ENCODE data around the gene BCL7A. TPM values are rescaled to one million over a fixed set of nuclear protein-coding genes. Genes with fewer than 3 reads are reported as not detected.

BCL7A gene
- polyA plus RNA-seq, 4 donors = 0.22 to 10.4 (median 3.4) TPM

DNA sequence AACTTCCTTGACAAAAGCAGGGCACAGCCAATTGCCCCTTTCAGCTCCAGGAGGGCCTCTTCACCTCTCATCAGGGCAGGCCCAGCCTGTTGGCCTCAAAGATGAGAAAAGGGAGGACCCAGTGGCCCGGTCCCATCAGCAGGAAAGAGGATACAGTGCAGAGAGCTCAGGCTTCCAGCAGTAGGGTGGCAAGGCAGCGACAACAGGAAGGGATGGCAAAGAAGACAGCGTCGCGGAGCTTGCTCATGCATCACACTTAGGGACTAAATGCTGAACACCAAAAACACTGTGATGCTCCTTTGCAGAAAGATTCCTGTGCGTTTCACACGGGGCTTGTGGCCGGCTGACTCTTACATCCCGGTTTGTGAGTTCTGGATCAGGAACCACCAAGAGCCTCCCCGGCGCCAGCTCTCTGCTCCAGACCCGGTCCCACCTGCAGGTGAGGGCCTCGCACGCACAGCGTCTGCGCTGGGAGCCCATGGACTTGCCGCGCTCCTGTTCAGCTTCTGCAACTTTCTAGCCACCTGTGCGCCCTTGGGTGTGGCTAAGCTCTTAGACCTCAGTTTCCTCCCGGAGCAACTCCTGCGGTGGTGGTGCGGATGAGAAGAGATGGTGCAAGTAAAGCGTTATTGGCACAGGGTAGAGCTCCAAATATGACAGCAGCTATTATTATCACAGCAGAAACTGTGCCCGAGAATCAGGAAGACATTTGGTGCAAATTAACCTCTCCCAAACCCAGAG is 15.3 kb upstream of the BCL7A start:
- DNase-seq = no peak
- 73 to 84% (median 75%) methylated on average over 24 of the region's 24 CpGs for WGBS, 3 donors
- Histone ChIP-seq H3K27ac (ENCODE audit: low read depth in 1 of 3, low read length in 2 of 3) (no peak overlapping the region), H3K4me3 (ENCODE audit: low read depth in 1 of 3, low read length in 3 of 3) (no peak overlapping the region), H3K27me3 (ENCODE audit: control insufficient read depth in 3 of 3, insufficient read depth in 3 of 3, low read length in 3 of 3) (no peaks in the 10 kb centered on the region), H3K36me3 (ENCODE audit: control insufficient read depth in 3 of 3, insufficient read depth in 2 of 3, low read depth in 1 of 3, low read length in 3 of 3) (no peaks in the 10 kb centered on the region), H3K4me1 (ENCODE audit: control insufficient read depth in 3 of 3, insufficient read depth in 2 of 3, low read depth in 1 of 3, low read length in 2 of 3) (no peaks in the 10 kb centered on the region), H3K9me3 (ENCODE audit: control insufficient read depth in 2 of 2, insufficient read depth in 1 of 2, low read depth in 1 of 2, low read length in 1 of 2) (no peaks in the 10 kb centered on the region)
- FAIRE-seq = no peak

DNA sequence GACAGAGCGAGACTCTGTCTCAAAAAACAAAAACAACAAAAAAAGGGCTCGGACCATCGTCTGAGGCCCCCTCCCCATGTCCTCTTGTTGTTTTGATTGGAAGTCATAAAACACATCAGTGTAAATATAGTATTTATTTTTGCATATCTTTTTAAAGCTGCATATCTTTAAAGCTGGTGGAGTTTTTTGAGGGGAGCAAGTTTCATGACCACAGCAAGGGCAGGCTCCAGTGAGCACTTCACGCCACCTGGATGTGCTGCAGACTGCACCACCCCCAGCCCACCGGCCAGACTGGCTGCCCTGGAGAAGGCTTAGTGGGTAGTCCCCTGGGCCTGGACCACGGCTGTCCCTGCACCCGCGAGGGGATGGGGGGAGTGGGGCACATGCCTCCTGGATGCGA is 11.9 kb upstream of the BCL7A start:
- Histone ChIP-seq H3K27ac (ENCODE audit: low read depth in 1 of 3, low read length in 2 of 3) (no peak overlapping the region), H3K36me3 (ENCODE audit: control insufficient read depth in 3 of 3, insufficient read depth in 2 of 3, low read depth in 1 of 3, low read length in 3 of 3) (no peaks in the 10 kb centered on the region), H3K27me3 (ENCODE audit: control insufficient read depth in 3 of 3, insufficient read depth in 3 of 3, low read length in 3 of 3) (no peaks in the 10 kb centered on the region), H3K9me3 (ENCODE audit: control insufficient read depth in 2 of 2, insufficient read depth in 1 of 2, low read depth in 1 of 2, low read length in 1 of 2) (peaks cover 0 to 5% of the 10 kb centered on the region in 2 donors), H3K4me3 (ENCODE audit: low read depth in 1 of 3, low read length in 3 of 3) (no peak overlapping the region), H3K4me1 (ENCODE audit: control insufficient read depth in 3 of 3, insufficient read depth in 2 of 3, low read depth in 1 of 3, low read length in 2 of 3) (no peaks in the 10 kb centered on the region)
- WGBS, 3 donors = 85 to 91% (median 90%) methylated on average over 9 of the region's 9 CpGs
- FAIRE-seq = no peak
- no peak for DNase-seq

DNA sequence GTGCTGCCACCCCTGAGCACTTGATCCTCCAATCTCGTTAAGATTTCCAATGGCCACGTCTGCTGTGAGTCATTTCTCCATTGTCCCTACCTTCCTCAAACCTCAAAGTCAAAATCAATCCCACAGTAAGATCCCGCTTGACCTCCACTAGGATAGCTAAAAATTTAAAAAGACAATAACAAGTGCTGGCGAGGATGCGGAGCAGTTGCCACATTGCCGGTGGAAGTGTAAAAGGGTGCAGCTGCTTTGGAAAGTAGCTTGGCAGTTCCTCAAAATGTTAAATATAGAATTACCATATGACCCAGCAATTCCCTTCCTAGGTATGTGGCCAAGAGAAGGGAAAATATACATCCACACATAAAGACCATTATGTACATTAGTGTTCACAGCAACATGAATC is 9.5 kb upstream of the BCL7A start:
- 91 to 92% (median 92%) methylated on average over 6 of the region's 6 CpGs for WGBS, 3 donors
- no peak for FAIRE-seq
- peaks cover 0 to 5% of the 10 kb centered on the region in 2 donors for H3K9me3 ChIP-seq (ENCODE audit: control insufficient read depth in 2 of 2, insufficient read depth in 1 of 2, low read depth in 1 of 2, low read length in 1 of 2)

DNA sequence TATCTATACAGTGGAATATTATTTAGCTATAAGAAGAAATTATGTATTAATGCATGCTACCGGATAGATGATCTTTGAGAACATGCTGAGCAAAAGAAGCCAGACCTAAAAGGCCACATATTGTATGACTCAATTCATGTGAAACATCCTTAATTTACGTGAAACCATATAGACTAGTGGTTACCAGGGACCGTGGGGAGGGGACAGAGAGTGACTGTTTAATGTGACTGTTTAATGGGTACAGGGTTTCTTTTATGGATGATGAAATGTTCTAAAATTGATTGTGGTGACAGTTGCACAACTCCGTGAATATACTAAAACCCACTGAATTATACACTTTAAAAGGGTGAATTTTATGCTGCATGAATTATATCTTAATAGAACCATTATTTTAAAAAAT is 8.5 kb upstream of the BCL7A start:
- Histone ChIP-seq H3K4me1 (ENCODE audit: control insufficient read depth in 3 of 3, insufficient read depth in 2 of 3, low read depth in 1 of 3, low read length in 2 of 3) (no peaks in the 10 kb centered on the region), H3K27me3 (ENCODE audit: control insufficient read depth in 3 of 3, insufficient read depth in 3 of 3, low read length in 3 of 3) (no peaks in the 10 kb centered on the region), H3K27ac (ENCODE audit: low read depth in 1 of 3, low read length in 2 of 3) (no peak overlapping the region), H3K36me3 (ENCODE audit: control insufficient read depth in 3 of 3, insufficient read depth in 2 of 3, low read depth in 1 of 3, low read length in 3 of 3) (no peaks in the 10 kb centered on the region), H3K9me3 (ENCODE audit: control insufficient read depth in 2 of 2, insufficient read depth in 1 of 2, low read depth in 1 of 2, low read length in 1 of 2) (peaks cover 0 to 7% of the 10 kb centered on the region in 2 donors), H3K4me3 (ENCODE audit: low read depth in 1 of 3, low read length in 3 of 3) (no peak overlapping the region)
- no peak for FAIRE-seq
- no peak for DNase-seq
- 86 to 93% (median 86%) methylated on average over 4 of the region's 4 CpGs for WGBS, 3 donors

More for the DNA sequence above, 9.5 kb upstream of the BCL7A start:
- no peak overlapping the region for H3K27ac ChIP-seq (ENCODE audit: low read depth in 1 of 3, low read length in 2 of 3)
- no peaks in the 10 kb centered on the region for H3K27me3 ChIP-seq (ENCODE audit: control insufficient read depth in 3 of 3, insufficient read depth in 3 of 3, low read length in 3 of 3)
- H3K4me1 ChIP-seq (ENCODE audit: control insufficient read depth in 3 of 3, insufficient read depth in 2 of 3, low read depth in 1 of 3, low read length in 2 of 3) = no peaks in the 10 kb centered on the region
- DNase-seq = no peak
- no peak overlapping the region for H3K4me3 ChIP-seq (ENCODE audit: low read depth in 1 of 3, low read length in 3 of 3)
- no peaks in the 10 kb centered on the region for H3K36me3 ChIP-seq (ENCODE audit: control insufficient read depth in 3 of 3, insufficient read depth in 2 of 3, low read depth in 1 of 3, low read length in 3 of 3)

DNA sequence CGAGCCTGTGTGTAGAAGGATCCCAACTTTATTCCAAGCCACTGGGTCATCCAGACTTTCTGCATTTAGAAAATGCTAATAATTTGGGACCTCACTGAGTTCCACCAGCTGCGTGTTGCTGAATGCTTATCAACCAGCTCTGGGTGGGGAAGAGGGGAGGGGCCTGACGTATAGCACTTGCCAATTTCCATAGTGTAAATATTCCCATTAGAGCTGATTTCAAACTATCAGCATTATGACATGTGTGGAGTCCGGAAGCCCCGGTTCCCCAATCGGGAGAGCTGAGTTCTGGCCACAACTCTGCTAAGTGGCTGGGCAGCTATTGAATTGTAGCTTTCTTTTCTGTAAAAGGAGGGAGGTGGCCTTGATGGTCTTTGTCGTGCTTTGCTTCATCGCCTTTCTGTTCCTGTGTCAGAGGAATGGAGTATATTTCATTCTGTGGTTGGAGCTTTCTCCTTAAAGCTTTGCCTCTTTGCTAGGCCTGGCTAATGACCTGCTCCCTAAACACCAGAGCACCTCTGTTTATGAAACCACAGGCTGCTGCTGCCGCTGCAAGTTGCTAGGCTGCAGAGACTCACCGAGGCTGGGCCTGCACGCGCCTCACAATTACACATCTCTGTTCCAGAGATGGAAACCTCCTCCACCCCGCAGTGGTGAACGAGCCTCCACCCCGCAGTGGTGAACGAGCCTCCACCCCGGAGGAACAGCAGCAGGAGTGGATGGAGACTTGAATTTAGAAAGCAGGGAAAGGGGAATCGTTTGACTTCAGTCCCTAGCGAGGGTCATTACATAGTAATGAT is 7.7 kb upstream of the BCL7A start:
- Histone ChIP-seq H3K27ac (ENCODE audit: low read depth in 1 of 3, low read length in 2 of 3) (no peak overlapping the region), H3K4me1 (ENCODE audit: control insufficient read depth in 3 of 3, insufficient read depth in 2 of 3, low read depth in 1 of 3, low read length in 2 of 3) (no peaks in the 10 kb centered on the region), H3K4me3 (ENCODE audit: low read depth in 1 of 3, low read length in 3 of 3) (no peak overlapping the region), H3K9me3 (ENCODE audit: control insufficient read depth in 2 of 2, insufficient read depth in 1 of 2, low read depth in 1 of 2, low read length in 1 of 2) (peaks cover 0 to 11% of the 10 kb centered on the region in 2 donors), H3K36me3 (ENCODE audit: control insufficient read depth in 3 of 3, insufficient read depth in 2 of 3, low read depth in 1 of 3, low read length in 3 of 3) (no peaks in the 10 kb centered on the region), H3K27me3 (ENCODE audit: control insufficient read depth in 3 of 3, insufficient read depth in 3 of 3, low read length in 3 of 3) (no peaks in the 10 kb centered on the region)
- FAIRE-seq (no peak), DNase-seq (no peak)
- WGBS, 3 donors = 75 to 82% (median 80%) methylated on average over 19 of the region's 19 CpGs

DNA sequence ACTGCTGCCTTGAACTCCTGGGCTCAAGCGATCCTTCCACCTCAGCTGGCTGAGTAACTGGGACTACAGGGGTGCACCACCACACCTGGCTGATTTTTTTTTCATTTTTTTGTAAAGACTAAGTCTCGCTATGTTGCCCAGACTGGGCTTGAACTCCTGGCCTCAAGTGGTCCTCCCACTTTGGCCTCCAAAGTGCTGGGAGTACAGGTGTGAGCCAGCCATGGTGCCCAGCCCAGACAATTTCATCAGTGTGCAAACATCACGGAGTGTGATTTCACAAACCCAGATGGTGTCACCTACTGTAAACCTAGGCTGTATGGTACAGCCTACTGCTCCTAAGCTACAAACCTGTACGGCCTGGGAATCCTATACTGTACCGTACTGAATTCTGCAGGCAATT is 6.9 kb upstream of the BCL7A start:
- Histone ChIP-seq H3K4me1 (ENCODE audit: control insufficient read depth in 3 of 3, insufficient read depth in 2 of 3, low read depth in 1 of 3, low read length in 2 of 3) (no peaks in the 10 kb centered on the region), H3K27me3 (ENCODE audit: control insufficient read depth in 3 of 3, insufficient read depth in 3 of 3, low read length in 3 of 3) (no peaks in the 10 kb centered on the region), H3K9me3 (ENCODE audit: control insufficient read depth in 2 of 2, insufficient read depth in 1 of 2, low read depth in 1 of 2, low read length in 1 of 2) (peaks cover 0 to 11% of the 10 kb centered on the region in 2 donors), H3K4me3 (ENCODE audit: low read depth in 1 of 3, low read length in 3 of 3) (no peak overlapping the region), H3K36me3 (ENCODE audit: control insufficient read depth in 3 of 3, insufficient read depth in 2 of 3, low read depth in 1 of 3, low read length in 3 of 3) (no peaks in the 10 kb centered on the region), H3K27ac (ENCODE audit: low read depth in 1 of 3, low read length in 2 of 3) (no peak overlapping the region)
- FAIRE-seq (no peak), DNase-seq (no peak)
- 84 to 91% (median 86%) methylated on average over 5 of the region's 5 CpGs for WGBS, 3 donors

DNA sequence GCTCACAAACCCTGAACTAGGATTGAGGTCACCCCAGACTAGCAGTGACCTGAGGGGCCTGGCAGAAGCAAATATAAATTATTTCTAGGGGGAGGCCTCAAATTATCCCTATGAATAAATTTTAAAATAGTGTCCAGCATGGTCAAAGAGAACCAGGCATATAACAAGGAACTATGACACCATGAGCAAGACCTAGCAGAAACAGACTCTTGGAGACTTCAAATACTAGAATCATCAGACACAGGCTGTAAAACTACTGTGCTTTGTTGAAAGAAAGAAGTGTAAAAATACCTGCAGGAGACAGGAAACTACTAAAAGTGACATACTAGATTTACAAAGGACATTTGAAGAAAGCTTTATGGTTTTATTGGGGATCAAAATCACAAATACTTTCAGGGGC is 3.2 kb upstream of the BCL7A start:
- no peak for DNase-seq
- FAIRE-seq = no peak
- Histone ChIP-seq H3K27me3 (ENCODE audit: control insufficient read depth in 3 of 3, insufficient read depth in 3 of 3, low read length in 3 of 3) (peaks cover 0 to 5% (median 0%) of the 10 kb centered on the region in 3 donors), H3K4me3 (ENCODE audit: low read depth in 1 of 3, low read length in 3 of 3) (no peak overlapping the region), H3K27ac (ENCODE audit: low read depth in 1 of 3, low read length in 2 of 3) (no peak overlapping the region), H3K9me3 (ENCODE audit: control insufficient read depth in 2 of 2, insufficient read depth in 1 of 2, low read depth in 1 of 2, low read length in 1 of 2) (peaks cover 0 to 6% of the 10 kb centered on the region in 2 donors), H3K4me1 (ENCODE audit: control insufficient read depth in 3 of 3, insufficient read depth in 2 of 3, low read depth in 1 of 3, low read length in 2 of 3) (peaks cover 0 to 10% (median 0%) of the 10 kb centered on the region in 3 donors), H3K36me3 (ENCODE audit: control insufficient read depth in 3 of 3, insufficient read depth in 2 of 3, low read depth in 1 of 3, low read length in 3 of 3) (no peaks in the 10 kb centered on the region)

DNA sequence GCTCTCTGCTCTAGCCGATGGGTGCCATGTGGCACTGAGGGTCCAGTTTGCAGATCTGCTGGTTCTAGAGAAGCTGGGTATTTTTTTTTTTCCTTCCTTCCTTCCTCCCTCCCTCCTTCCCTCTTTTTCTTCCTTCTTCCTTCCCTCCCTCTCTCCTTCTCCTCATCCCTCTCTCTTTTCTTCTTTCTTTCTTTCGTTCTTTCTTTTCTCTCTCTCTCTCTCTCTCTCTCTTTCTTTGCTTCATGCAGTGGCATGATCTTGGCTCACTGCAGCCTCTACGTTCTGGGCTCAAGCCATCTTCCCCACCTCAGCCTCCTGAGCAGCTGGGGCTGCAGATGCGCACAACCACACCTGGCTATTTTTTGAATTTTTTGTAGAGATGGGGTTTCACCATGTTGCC is 2.7 kb upstream of the BCL7A start:
- 91 to 96% (median 93%) methylated on average over 4 of the region's 4 CpGs for whole genome bisulfite sequencing, 3 donors
- no peaks in the 10 kb centered on the region for H3K36me3 ChIP-seq (ENCODE audit: control insufficient read depth in 3 of 3, insufficient read depth in 2 of 3, low read depth in 1 of 3, low read length in 3 of 3)
- peaks cover 0 to 6% of the 10 kb centered on the region in 2 donors for H3K9me3 ChIP-seq (ENCODE audit: control insufficient read depth in 2 of 2, insufficient read depth in 1 of 2, low read depth in 1 of 2, low read length in 1 of 2)
- H3K4me1 ChIP-seq (ENCODE audit: control insufficient read depth in 3 of 3, insufficient read depth in 2 of 3, low read depth in 1 of 3, low read length in 2 of 3) = peaks cover 0 to 15% (median 1%) of the 10 kb centered on the region in 3 donors
- H3K27me3 ChIP-seq (ENCODE audit: control insufficient read depth in 3 of 3, insufficient read depth in 3 of 3, low read length in 3 of 3) = peaks cover 0 to 5% (median 0%) of the 10 kb centered on the region in 3 donors
- H3K27ac ChIP-seq (ENCODE audit: low read depth in 1 of 3, low read length in 2 of 3) = no peak overlapping the region
- H3K4me3 ChIP-seq (ENCODE audit: low read depth in 1 of 3, low read length in 3 of 3) = no peak overlapping the region
- DNase-seq (no peak), FAIRE-seq (no peak)
